GM18505 (cell line): ENCODE measurements around the gene NELFB.
"Not testable (repeated sequence)": the region's sequence is repeated elsewhere in the genome, so short reads cannot be mapped to it uniquely, and the experiment has no call there.

Source experiments
- ATAC-seq: cut with Tn5 transposase; IDR thresholded peaks from one replicate; pipeline ENCODE4 v1.9.1; 2021; ENCODE audit not compliant: unreplicated experiment
- POLR2A ChIP-seq: IDR thresholded peaks from 4 replicates; pipeline ENCODE4 v1.6.1; 2011; ENCODE audit warnings: borderline replicate concordance; ENCODE audit not compliant: insufficient read depth, insufficient read length; ENCODE audit errors: extremely low read depth

NELFB gene

DNA sequence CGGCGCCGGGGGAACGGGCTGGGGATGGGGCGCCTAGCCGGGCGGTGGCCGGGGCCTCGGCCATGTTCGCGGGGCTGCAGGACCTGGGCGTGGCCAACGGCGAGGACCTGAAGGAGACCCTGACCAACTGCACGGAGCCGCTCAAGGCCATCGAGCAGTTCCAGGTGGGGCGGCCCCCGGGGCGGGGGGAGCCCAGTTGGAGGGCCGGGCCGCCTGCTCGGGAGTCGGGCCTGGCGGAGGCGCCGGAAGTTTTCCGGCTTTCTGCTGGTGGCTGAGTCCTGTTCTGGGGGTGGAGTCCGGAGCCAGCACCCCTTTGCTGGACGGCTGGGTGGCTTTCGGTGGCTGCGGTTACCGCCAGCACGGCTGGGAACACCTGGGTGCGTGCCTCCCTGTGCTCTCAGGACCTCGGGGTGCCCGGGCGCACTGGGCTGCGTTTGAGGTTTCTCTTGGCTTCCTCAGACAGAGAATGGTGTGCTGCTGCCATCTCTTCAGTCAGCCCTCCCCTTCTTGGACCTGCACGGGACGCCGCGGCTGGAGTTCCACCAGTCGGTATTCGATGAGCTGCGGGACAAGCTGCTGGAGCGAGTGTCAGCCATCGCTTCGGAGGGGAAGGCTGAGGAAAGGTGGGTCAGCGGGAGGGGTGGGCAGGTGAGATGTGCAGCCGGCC lies 454 bp downstream of the NELFB start:
- TF ChIP-seq POLR2A = no peak
- no peak for ATAC-seq

DNA sequence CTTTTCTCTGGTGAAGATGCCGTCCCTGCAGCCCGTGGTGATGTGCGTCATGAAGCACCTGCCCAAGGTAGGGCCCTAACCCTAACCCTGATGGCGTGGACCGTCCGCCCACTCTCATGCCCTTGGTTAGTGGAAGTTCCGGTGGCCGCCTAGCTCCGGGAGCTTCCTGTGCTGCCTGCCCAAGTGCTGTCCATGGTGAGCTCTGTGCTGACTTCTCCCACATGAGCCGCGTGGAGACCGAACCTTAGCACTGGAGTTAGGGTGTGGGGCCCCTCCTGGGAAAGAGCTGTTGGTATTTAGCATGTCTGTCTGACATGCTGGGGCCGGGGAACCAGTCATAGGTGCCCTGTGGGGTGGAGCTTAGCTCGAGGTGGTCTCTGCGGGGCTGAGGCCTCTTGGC lies 1.2 kb downstream of the NELFB start:
- TF ChIP-seq POLR2A = no peak
- no peak for ATAC-seq

- no peak for TF ChIP-seq POLR2A
- no peak for ATAC-seq
Observed at GRCh38 chr9:137256856-137257255, 1.7 kb downstream of the NELFB start.

DNA sequence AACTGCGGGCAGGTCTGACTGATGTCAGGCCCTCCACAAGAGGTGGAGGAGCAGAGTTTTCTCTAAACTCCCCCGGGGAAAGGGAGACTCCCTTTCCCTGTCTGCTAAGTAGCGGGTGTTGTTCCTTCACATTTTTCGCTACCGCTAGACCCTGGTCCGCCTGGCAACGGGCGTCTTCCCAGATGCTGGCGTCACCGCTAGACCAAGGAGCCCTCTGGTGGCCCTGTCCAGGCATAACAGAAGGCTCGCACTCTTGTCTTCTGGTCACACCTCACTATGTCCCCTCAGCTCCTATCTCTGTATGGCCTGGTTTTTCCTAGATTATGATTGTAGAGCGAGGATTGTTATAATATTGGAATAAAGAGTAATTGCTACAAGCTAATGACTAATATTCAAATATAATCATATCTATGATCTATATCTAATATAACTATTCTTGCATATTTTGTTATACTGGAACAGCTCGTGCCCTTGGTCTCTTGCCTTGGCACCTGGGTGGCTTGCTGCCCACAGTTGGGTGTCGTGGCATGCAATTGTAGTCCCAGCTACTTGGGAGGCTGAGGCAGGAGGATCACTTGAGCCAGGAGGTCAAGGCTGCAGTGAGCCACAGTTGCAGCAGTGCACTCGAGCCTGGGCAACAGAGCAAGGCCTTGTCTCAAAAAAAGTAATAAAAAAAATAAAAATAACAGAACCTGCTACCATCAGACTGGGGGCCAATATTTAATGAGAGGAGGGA lies 7.2 kb downstream of the NELFB start:
- not testable (repeated sequence) for ATAC-seq

DNA sequence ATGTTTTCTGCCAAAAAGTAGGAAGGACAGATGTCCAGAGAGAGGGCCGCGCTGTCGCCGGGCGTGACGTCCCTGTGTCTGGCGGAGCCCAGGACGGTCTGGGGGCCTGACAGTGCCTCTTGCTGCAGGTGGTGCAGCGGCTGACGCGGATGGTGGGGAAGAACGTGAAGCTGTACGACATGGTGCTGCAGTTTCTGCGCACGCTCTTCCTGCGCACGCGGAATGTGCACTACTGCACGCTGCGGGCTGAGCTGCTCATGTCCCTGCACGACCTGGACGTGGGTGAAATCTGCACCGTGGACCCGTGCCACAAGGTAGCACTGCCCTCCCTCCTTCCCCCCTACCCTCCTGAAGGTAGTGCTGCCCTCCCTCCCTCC lies 7.8 kb downstream of the NELFB start:
- no peak for ATAC-seq
- TF ChIP-seq POLR2A = no peak

DNA sequence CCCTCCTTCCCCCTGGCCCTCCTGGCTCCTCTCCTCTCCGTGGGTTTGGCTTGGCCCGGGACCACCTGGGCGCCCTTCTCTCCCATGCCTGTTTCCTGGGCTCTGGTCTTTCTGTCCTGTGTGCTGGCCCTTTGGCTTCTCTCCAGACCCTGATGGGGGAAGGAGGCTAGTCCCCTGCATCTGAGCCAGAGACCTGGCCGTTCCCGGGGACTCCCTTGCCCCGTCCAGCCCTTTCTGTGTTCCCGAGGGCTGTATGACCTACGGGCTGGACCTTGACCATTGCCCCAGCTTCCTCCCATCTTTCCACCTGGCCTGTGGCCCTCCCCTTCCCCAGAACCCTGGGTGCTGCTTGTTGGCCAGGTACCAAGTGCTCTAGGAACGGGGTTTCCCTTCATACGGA lies 8.4 kb downstream of the NELFB start:
- ATAC-seq = no peak
- no peak for TF ChIP-seq POLR2A

- TF ChIP-seq POLR2A = no peak
Observed at GRCh38 chr9:137264067-137264466, 8.9 kb downstream of the NELFB start.

DNA sequence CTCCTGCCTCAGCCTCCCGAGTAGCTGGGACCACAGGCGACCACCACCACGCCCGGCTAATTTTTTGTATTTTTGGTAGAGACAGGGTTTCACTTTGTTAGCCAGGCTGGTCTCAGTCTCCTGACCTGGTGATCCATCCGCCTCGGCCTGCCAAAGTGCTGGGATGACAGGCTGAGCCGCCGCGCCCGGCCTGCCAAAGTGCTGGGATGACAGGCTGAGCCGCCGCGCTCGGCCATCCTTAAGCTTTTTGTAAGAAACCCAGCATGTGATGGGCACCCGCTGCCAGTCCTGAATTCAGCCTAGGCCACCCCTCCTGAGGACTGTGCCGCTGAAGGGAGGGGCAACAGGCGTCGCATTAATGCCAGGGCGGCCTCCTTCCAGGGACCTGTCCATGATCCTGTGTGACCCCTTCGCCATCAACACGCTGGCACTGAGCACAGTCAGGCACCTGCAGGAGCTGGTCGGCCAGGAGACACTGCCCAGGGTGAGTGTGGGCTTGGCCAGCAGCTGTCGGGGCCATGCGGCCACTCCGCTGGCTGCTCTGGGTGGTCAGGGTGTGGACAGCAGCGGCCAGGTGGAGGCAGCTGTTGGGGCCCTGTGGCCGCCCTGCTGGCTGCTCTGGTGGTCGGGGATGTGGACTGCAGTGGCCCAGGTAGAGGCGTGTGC lies 10.5 kb downstream of the NELFB start:
- TF ChIP-seq POLR2A = no peak
- ATAC-seq = no peak

More at GRCh38 chr9:137264067-137264466, 8.9 kb downstream of the NELFB start:
- no peak for ATAC-seq

GRCh38 chr9:137266162-137266527 lies 11.0 kb downstream of the NELFB start:
- no peak for ATAC-seq
- TF ChIP-seq POLR2A = no peak

GRCh38 chr9:137266585-137267453 lies 11.7 kb downstream of the NELFB start:
- ATAC-seq = no peak
- TF ChIP-seq POLR2A = no peak

- peak; percentile 17 for TF ChIP-seq POLR2A
- no peak for ATAC-seq
Observed at GRCh38 chr9:137267933-137268355, 12.8 kb downstream of the NELFB start.

- no peak for TF ChIP-seq POLR2A
- ATAC-seq = no peak
Observed at GRCh38 chr9:137268538-137269201, 13.5 kb downstream of the NELFB start.
